ENCODE data around the gene PHYH. TPM values are rescaled to one million over a fixed set of nuclear protein-coding genes. Genes with fewer than 3 reads are reported as not detected.

Gene PHYH
- total RNA-seq, 2 experiments from 2014 or later, result 6.9 to 15.1 TPM

Other genes with a start within 250 kb of the PHYH start
- gene OPTN, start 199.9 kb downstream of the PHYH start, total RNA-seq (2014; rRNA removed; shearing (Covaris generic)), result 0.33 and 0.60 TPM in 2 replicates
- gene OPTN, start 199.9 kb downstream of the PHYH start, total RNA-seq (2022), result 3.6 and 6.1 TPM in 2 replicates
- gene MCM10, start 138.5 kb downstream of the PHYH start, total RNA-seq (2014; rRNA removed; shearing (Covaris generic)), result 56.9 and 63.9 TPM in 2 replicates
- gene MCM10, start 138.5 kb downstream of the PHYH start, total RNA-seq (2022), result 87.8 and 96.4 TPM in 2 replicates
- gene UCMA, start 65.7 kb downstream of the PHYH start, total RNA-seq (2014; rRNA removed; shearing (Covaris generic)), result not detected in 2 replicates
- not detected in 2 replicates for gene UCMA, start 65.7 kb downstream of the PHYH start, total RNA-seq (2022)
- gene SEPHS1, start 48.2 kb upstream of the PHYH start, total RNA-seq (2014; rRNA removed; shearing (Covaris generic)), result 72.7 and 115 TPM in 2 replicates
- 113 and 127 TPM in 2 replicates for gene SEPHS1, start 48.2 kb upstream of the PHYH start, total RNA-seq (2022)
- not detected in 2 replicates for gene BEND7, start 228.9 kb upstream of the PHYH start, total RNA-seq (2014; rRNA removed; shearing (Covaris generic))
- gene BEND7, start 228.9 kb upstream of the PHYH start, total RNA-seq (2022), result not detected in 2 replicates

Data from OCI-LY7 (cell line).